HG03135 (cell line): Measurements from ENCODE around the gene SPEN.
"Not testable (repeated sequence)": the region's sequence is repeated elsewhere in the genome, so short reads cannot be mapped to it uniquely, and the experiment has no call there.

Experiments
- ATAC-seq: cut with Tn5 transposase; IDR thresholded peaks from one replicate; pipeline ENCODE4 v1.9.1; 2021; ENCODE audit warnings: mild to moderate bottlenecking, moderate library complexity; ENCODE audit not compliant: unreplicated experiment

The SPEN gene

GRCh38 chr1:15833069-15833679 lies 14.3 kb upstream of the SPEN start:
- ATAC-seq: no peak

GRCh38 chr1:15833842-15834405 lies 13.6 kb upstream of the SPEN start:
- no peak for ATAC-seq

GRCh38 chr1:15834406-15835204 lies 12.9 kb upstream of the SPEN start:
- ATAC-seq: peak; percentile 48

GRCh38 chr1:15835205-15835740 lies 12.2 kb upstream of the SPEN start:
- ATAC-seq: peak; percentile 6

- peak; percentile 37 for ATAC-seq
Observed at GRCh38 chr1:15835741-15836510, 11.6 kb upstream of the SPEN start.

GRCh38 chr1:15836511-15836771 lies 11.1 kb upstream of the SPEN start:
- not testable (repeated sequence) for ATAC-seq

GRCh38 chr1:15836772-15837669 lies 10.5 kb upstream of the SPEN start:
- no peak for ATAC-seq

- no peak for ATAC-seq
Observed at GRCh38 chr1:15837931-15838330, 9.6 kb upstream of the SPEN start.

GRCh38 chr1:15838721-15839120 lies 8.8 kb upstream of the SPEN start:
- ATAC-seq: no peak

GRCh38 chr1:15843826-15844572 lies 3.5 kb upstream of the SPEN start:
- ATAC-seq: no peak

GRCh38 chr1:15846056-15846455 lies 1.5 kb upstream of the SPEN start:
- ATAC-seq: not testable (repeated sequence)

GRCh38 chr1:15847893-15848142 lies 311 bp downstream of the SPEN start:
- no peak for ATAC-seq

GRCh38 chr1:15848143-15848928 lies 829 bp downstream of the SPEN start:
- ATAC-seq: no peak

GRCh38 chr1:15848929-15849774 lies 1.6 kb downstream of the SPEN start:
- no peak for ATAC-seq

- no peak for ATAC-seq
Observed at GRCh38 chr1:15849775-15850324, 2.3 kb downstream of the SPEN start.

GRCh38 chr1:15850471-15851001 lies 3.0 kb downstream of the SPEN start:
- ATAC-seq: no peak

- no peak for ATAC-seq
Observed at GRCh38 chr1:15851210-15852035, 3.9 kb downstream of the SPEN start.
